ENCODE measurements around the gene NEURL3.

The NEURL3 gene

DNA sequence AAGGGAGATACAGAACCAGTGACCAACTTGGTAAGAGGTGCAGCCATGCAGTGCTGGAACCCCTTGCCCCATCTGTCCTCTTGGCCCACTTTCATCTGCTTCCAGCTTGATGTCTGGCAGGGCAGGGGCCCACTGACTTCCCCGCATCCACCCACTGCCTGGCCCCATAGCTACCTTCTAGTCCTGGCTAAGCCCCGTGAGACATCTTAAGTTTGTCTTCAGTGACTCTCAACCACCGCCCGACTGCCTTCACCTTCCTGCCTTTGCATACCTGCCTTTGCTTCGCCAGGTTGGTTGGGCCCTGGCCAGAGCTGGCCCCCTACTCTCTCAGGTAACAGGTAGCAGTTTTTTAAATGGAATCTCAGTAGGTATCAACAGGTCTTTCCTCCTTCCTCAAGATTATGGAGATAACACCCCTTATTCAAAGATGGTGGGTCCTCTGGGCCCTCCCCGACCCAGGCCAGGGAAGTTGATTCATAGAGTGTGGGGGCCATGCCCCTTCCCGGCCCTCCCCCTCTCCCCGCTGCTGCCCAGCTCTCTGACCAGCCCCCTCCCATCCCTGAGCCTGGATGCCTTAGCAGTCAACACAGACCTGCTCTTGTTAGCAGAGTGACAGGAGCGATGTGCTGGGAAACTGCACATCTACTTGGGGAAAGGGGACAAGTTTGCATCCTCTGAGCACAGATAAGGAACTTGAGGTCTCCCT is 34.2 kb upstream of the NEURL3 start:
- DNase-seq, result no peak

DNA sequence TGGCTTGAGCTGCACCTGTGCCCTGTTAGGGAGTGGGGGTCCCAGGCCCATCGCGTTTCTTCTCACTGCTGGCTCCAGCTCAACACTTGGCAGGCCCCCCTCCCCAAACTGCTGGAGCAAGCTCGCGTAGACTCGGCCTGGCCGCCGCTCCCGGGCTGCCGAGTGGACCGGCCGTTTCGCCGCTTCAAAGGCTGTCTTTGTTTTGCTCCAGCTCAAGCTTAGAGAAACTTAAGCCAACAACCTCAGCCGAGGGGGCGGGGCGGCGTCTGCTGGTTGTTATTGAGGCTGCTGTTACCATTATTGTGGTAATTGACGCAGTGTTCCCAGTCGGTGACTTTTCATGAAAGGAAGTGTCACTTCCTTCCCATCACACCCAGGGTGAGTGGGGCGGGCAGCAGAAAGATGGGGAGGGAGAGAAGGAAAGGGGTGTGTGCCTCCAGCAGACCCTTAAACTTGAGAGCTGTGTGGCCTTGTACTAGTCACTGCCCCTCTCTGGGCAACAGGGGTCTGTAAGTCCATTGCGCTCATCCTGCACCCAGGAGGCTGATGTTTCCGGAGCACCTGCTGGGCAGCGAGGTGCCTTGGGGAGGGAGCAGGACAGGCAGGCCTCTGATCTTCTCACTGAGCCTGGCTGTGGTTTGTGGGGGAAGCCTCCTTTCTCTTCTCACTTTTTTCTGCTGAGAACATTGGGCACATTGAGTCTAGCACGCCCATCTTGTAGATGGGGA is 33.5 kb upstream of the NEURL3 start:
- no peak for DNase-seq

DNA sequence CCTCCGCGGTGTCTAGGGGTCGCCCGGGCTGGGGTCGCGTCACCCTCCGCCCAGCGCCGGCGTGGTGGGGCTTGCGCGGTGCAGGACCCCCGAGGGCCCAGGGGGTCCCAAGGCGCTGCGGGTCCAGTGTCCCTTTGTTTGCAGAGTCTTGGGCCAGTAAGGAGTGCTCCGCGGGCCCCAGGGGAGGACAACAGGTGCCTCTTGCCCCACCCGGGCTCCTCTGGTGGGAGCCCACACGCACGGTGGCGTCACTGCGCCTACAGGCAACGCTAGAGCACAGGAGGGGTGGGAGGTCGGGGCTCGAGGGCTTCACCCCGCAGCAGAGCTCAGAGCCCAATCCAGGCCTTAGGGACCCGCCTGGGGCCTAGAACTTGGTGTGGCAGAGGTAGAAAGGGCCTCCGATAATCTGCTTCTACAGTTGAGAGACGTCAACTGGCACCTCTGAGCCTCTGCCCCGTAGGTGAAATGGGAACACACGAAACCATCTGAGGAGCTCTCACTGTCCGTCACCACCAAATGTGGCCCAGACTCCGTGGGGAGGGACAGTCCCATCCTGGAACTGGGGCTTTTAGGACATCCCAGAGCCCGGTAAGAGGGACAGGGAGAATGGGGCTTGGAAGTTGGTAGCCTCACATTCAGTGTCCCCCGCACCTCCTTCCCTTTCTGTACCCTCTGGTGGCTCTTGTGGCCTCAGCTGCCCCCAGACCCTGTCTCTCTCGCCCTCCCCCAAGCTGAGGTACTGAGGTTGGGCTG is 32.8 kb upstream of the NEURL3 start:
- no peak for DNase-seq

DNA sequence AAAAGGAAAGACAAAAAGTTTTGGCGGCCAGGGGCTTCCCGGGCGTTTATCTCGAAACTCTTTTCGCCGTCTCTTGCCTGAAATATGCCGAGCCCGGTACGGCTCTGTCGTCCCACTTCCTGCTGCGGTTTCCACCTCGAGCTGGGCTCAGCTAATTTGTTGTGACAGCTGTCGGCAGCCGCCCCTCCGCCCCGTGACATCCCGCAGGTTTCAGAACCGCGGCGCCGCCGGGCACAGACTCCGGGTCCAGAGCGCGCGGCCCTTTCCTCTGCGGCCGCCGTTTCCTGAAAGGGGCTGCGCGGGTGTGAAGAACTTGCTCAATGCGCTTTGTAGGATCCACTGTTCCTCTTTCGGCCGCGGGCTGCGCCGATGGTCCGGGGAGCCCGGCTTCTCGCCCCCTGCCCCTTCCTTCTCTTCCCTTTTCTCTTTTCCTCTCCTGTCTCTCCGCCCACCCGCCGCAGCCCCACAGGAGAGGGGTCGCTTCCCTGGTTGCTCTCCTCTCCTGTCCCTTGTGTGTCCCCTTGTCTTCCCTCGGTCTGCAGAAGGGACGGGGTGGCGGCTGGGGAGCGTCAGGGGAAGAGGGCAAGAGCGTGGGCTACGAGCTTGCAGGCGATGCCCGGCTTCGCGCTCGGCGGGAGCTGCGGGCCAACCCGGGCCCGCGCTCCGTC is 32.0 kb upstream of the NEURL3 start:
- peak; percentile 25 for DNase-seq

DNA sequence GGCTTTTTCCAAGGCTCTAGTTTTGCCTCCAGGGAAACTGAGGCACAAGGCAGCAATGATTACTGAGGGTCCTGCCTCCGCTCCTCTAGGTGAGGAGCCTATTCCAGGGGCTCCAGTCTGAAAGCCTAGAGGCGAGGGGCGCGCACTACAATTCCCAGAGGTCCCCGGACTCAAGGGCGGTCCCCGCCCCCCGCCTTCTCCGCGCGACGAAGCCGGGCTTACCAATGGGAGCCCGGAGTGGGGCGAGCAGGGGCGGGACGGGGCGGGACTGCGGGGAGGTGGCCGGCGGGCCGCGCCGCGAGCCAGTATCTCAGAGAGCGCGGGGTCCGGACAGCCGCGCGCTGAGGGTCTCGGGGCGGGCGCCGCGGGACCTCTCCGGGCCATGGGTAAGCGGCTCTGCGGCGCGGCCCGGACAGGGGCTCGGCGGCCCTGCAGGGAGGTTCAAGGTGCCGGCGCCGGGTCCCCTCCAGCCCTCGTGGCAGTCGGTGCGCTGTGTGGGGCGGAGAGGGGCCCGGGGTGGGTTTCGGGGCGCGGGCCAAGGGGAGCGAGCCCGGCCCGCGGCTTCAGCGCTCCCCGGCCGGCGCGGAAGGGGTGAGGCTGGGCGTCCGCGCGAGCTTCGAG is 31.4 kb upstream of the NEURL3 start, which contains the start of gene ARID5A:
TSS of gene ARID5A (plus strand) at position 308 of the 621 bp plus-strand sequence. CDS start at position 383, 75 bp downstream.
- DNase-seq, result peak; percentile 74

DNA sequence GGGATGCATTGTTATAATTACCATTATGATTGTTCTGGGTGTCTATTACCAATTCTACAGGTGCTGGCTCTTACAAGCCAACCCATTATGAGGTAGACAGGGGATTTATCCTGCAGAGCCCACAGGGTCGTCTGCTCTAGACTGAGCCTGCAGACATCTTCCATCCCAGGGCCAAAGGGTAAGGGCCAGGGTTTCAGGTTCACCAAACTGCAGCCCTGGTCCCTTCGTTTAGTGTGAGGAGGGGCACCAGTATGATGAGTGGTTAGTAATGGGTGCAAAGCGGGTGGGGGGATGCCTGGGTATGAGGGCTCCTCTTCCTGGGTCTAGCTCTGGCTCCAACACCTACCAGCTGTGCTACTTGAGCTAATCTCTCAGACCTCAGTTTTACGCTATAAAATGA is 30.2 kb upstream of the NEURL3 start:
- no peak for DNase-seq

DNA sequence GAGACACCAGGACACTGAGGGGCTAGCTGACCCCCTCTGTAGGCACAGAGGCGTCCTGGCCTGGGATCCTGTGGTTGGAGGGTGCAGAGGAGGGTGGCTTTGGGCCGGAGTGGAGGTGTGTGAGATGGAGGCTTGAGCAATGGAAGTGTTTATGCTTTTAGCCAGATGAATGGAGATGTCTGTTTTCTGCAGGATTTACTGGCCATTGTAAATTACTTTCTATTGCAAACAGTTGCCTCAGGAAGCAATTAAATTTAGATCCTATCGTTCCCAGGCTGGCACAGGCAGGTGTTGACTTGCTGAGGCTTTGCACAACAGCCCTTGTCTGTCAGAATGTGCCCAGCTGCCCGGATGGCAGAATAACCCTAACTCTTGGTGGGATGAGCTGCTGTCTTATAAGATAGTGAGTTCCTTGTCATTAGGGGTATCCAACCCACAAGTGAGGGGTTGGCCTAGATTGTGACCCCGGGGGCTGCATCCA is 29.6 kb upstream of the NEURL3 start:
- DNase-seq, result peak; percentile 48

DNA sequence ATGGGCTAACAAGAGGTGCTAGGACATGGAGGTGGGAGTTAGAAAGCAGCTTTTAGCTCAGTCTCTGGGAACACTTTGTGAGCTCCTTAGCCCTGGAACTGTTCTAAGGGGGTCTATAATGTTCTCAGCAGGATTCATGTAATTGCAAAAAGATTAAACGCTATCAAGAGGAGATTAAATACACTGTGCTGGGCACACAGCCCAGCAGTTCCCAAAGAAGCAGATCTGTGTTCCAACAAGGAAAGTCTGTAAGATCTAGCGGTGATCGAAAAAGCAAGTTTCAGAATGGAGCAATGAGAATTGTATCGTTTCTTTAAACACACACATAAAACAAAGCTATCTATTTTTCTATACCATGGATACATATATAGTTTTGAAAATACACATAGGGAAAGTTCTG is 29.0 kb upstream of the NEURL3 start:
- DNase-seq, result no peak

DNA sequence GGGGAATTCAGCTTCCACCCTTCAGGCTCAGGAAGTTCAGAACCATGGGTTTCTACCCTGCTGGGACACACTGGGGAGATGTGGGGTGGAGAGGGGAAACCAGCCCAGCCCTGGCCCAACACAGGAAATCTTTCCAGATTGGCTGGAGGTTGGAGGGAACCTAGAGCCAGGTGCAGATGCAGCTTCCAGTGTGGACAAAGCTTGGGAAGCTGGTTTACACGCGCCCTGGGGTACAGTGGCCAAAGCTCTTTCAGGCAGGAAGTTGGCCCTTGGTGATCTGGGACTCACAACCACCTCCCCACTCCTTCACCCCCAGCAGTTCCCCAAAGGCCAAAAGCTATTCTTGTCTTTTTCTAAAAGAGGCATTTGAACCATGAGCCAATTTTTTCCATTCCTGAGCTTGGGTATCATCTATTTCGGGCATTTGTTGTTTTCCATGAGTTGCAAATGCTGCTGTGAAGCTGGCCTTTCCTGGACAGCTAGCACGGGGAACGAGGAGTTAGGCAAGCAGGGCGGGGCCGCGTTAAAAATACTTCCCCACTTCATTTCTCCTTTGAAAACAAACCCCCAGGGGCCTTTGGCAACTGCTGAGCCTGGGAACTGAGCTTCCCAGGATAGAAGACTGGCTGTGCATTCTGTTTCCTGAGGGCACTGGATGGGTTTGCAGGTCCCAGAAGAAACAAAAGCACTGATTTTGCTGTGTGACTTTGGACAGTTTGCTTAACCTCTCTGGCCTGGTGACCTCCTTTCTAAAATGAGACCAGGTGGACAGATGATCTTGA is 28.3 kb upstream of the NEURL3 start:
- no peak for DNase-seq

DNA sequence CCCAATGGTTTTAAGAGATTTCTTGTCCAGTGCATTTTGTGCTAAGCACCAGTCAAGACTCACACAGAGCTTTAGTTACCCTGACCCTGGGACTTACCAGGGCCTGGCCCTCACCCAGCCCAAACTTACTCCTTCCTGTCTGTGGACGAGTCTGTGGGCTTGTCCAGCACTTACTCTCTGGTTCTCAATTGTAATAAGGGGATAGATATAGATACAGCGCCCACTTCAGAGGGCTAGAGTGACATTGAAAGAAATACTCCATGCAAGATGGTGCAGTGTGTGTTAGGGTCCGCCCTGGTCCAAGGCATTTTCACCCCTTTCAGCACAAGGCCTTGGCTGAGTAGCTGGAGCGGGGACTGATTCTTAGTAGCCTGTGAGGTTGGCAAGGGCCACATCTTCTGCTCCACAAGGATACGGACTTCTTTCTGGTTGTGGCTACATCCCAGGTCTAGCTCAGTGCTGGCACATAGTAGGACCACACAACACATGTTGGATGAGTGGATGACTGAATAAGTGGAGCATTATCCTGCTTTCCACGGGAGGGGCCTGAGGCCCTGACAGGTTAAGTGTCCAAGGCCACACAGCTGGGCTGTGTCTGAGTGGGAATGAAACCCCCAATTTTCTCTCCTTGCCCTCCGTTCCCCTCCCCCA is 27.6 kb upstream of the NEURL3 start:
- DNase-seq, result no peak

DNA sequence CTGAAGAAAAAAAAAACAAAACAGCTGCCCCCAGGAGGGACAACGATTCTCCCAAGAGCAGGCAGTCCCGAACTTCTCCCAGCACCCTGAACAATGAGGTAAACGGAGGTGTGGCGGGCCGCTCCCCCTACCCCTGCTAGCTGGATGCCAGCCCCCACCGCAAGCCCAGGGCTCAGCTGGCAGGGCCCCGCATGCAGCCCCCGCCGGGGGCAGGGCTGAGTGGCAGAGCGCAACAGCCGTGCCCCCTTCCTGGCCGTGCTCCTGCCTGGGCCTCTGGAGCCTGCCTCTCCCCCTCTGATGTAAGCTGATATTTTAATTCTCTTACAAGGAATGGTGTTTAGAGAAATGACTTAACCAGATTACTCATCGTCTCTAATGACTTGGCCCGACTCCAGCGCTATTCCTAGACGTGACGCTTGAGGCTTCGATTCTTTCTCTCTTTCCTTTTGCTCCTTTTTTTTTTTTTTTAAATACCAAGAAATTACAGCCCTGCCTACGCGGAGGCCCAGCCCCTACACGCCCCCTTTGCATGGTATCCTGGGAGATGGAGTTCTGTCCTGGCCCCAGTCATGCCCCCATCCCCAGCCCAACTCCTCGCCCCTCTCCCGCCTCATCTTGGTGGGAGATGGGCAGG is 26.8 kb upstream of the NEURL3 start:
- peak; percentile 94 for DNase-seq

DNA sequence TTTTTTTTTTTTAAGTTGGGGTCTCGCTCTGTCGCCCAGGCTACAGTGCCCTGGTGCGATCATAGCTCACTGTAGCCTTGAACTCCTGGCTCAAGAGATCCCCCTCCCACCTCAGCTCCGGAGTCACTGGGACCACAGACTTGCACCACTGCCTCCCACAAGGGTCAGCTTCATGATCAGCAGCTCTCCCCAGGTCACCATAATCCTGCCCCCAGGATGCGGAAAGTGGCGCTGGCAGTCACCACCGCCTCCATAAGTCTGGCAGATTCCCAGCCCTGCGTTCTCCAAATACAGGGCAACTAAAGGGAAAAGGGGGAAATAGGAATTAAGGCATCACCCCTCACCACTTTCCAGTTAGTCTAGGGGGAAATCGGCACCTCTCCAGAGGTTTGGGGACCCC is 26.2 kb upstream of the NEURL3 start:
- DNase-seq, result no peak

DNA sequence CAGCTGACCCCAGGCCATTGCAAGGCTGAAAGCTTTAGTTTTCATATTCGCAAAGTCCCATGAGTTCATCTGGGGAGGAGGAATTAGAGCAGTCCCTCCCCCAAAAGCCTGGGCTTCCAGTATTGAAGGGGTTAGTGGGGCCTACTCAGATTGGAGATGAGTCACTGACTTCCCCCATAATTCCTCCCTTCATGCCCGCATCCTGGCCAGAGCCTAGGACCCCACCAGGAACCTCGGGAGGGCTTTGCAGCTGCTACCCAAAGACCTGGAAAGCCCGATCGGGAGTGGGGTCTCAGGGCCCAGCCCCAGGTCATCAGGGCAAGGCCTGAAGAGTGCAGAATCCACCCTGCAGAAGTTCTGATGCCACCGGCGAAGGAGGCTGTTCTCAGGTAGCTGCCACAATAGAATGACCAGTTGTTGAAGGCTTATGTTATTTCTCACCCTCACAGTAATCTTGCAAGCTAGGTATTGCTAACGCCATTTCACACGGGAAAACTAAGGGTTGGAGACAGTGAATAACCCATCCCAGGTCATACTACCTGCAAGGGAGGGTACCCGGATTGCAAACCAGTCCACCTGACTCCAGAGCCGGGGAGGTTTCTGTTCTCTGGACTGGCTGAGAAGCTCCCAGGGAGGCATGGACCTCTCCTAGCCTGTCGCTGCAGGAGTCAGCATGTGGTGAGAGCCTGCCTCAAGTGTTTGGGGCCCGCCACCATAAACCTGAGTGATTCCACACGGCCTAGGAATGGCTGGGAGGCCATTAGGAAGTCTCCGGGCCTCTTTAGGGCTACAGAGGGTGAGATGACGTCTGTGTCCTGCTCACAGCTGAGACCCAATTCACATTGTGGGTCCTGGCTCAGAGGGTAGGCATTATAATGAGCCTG is 25.6 kb upstream of the NEURL3 start:
- DNase-seq, result no peak

DNA sequence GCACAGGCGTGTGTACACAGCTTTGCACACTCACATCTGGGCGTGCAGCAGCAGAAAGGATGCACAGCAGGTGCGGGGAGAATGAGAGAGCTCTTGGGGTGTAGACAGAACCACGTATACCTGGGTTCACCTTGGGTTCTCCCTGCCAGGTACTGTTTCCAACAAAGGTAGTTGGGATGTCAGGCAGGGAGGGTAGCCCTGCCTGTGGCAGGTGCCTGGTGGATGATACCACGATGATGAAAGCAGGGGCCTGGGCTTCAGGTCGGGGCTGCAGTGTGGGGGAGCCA is 24.9 kb upstream of the NEURL3 start:
- no peak for DNase-seq

DNA sequence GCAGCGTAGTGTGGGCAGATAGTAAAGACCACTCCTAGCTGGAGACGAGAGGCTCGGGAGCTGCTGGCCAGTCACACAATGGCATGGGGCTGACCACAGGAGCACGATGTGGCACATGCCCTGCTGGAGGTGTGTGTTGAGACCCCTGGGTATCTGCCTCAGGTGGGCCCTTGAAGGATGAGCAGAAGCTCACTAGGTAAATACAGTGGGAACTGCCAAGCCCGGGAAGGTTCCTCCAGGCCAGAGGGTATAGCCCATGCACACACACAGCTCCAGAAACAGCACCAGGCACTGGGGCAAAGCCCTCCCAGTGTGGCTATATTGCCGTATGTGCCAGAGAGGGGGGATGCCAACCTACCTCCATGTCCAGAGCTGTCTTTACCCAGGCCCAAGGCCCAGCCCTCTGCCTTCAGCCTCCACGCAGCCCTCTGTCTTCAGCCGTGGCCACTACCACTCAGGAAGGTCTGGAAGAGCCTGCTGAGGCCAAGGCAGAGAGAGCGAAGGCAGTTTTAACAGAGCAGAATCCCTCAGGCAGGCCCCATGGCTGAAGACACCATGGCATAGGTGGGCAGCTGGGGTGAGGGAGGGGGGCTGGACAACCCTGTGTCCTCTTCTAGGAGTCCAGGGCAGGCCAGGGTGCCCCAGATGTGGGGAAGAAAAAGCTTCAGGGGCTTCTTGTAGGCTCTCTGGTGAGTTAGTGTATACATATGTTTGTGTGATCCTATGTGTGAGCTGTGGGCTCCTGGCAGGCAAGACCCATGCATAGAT is 24.4 kb upstream of the NEURL3 start:
- no peak for DNase-seq

DNA sequence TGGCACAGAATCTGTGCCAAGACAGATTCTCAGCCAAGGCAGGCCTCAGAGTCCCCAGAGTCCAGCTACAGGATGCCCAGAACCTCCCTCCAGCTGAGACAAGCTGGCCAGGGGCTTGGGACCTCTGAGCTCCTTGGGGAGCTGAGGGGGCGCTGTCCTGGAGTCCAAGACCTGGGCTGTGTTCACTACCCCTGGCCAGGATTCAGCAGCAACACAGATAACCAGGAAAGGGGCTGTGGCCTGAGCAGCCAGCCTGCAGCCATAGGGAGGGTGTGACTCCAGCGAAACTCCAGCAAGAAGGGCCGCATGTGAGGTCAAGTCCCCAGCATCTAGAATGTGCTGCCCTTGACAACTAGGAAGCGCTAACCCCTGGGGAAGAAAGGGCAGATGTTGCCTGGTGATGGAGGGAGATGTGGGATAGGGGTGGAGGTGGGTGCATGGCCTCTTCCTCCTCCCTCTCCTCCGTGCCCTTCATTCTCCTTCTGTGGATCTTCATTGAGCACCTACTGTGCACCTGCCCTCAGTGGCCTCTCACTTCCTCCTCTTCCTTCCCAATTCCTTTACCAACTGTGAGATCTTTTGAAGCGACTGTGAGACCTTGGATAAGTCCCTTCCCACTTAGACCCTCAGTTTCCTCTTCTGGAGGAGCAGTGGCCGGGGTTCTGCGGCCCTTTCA is 23.7 kb upstream of the NEURL3 start:
- no peak for DNase-seq

DNA sequence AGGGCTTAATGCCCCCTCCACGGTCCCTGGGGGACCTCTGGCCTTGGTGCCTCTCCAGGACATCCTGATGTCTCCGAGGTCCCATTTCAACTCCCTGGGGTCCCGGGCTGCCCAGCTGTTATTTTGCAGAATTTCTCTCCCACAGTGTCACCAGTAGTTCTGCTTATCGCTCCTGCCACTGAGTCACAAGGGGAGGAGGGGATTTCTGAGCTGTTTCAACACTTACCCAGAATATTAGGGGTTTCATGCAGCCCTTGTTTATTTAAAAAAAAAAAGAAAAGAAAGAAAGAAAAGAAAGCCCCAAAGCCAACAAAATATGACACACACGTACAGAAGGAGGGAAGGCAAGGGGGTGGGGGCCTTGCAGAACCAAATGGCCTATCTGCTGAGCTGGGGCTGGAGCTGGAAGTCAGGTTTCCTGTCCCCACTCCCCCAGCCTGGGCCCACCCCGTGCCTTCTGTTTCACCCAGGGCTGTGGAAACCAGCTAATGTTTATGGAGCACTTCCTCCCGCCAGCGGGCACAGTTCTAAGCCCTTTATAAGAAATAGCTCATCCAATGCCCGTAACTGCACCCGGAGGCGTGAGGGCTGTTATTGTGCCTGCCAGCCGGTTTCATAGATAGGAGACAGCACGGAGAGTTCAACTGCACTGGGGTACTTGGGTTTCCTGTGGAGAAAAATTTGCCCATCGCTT is 23.0 kb upstream of the NEURL3 start:
- DNase-seq, result no peak
